ENCODE data around the gene USP16. TPM values are rescaled to one million over a fixed set of nuclear protein-coding genes. Genes with fewer than 3 reads are reported as not detected.

USP16 gene
- total RNA-seq, 2 donors from 2014 or later, result 27.1 to 35.6 TPM

DNA sequence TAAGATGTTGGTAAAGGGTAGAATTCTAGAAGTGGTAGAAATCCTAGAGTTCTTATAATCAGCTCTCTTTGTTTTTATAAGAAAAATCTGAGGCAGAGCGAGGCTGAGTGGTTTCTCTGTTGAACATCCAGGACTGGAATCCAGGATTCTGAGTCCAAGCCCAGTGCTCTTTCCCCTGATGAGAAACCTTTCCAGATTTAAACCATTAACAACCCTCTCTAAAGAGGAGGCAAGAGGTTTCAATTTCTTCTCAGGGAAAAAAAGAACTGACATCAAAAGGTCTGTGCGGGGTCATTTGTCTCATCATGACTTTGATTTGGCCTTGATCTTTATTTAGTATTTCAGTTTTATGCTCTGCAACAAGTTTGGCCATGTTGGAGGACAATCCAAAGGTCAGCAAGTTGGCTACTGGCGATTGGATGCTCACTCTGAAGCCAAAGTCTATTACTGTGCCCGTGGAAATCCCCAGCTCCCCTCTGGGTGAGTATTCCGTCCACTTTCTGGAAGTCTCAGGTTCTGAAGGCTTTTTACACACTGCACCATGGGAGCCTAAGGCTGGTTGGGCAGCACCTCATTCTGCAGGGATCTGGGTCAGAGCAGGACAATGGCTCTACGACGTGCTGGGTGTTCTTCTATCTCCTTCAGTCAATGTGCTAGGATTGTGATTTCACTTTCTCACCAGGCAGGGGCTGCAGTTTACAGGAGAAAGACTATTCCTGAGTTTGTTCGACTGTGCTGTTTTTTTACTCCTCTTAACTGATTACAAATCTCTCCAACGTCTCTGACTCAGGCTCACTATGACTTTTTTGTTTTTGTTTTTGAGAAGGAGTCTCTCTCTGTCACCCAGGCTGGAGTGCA lies 67.9 kb downstream of the USP16 start:
- 47% methylated on average over 9 of the region's 9 CpGs for WGBS

DNA sequence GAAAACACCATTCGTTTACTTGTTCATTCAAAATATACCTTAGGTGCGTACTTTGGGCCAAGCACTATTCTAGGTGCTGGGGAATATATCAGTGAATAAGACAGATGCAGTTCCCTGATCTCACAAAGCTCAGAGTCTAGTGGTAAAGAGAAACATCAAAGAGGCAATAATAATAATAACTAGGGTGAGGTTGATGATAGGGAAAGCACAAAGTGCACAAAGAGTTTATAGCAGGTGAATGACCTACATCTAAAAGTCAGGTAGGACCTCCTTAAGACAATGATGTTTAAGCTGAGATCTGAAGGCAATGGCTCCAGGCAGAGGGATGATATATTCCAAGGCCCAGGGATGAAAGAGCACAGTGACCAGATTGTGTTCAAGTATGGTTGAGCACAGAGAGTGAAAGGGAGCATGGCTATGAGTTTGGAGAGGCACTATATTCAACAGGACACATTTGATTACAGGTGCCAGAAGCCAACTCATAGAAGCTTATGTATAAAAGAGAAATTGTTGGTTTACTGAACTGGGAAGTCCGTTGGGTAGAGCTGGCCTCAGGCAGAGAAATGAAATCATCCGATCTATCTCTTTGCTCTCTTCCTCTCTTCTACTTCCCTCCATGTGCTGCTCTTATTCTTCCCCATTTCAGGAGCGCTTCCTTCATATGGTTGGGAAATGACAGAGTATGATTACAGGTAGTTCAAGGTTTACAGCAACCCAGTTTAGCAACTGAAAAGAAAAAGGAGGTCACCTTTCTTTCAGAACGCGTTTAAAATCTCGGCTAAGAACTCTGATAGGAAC lies 71.9 kb downstream of the USP16 start:
- 94% methylated on average over 8 of the region's 8 CpGs for WGBS
- Histone ChIP-seq H3K36me3 (no peaks in the 10 kb centered on the region), H3K4me3 (no peak overlapping the region), H3K4me1 (replicated peaks) (no peaks in the 10 kb centered on the region), H3K27ac (no peak overlapping the region), H3K9me3 (no peaks in the 10 kb centered on the region), H3K27me3 (replicated peaks; ENCODE audit: insufficient read depth) (no peaks in the 10 kb centered on the region)
- no peak for DNase-seq (ENCODE audit: low spot score)
- intact Hi-C loops (cut with DNase I), result no loop called here
- no peak for TF ChIP-seq POLR2A (IDR thresholded peaks at IDR 0.05)
- no peak for TF ChIP-seq POLR2AphosphoS5 (IDR thresholded peaks at IDR 0.05)
- TF ChIP-seq, protein P1, sequence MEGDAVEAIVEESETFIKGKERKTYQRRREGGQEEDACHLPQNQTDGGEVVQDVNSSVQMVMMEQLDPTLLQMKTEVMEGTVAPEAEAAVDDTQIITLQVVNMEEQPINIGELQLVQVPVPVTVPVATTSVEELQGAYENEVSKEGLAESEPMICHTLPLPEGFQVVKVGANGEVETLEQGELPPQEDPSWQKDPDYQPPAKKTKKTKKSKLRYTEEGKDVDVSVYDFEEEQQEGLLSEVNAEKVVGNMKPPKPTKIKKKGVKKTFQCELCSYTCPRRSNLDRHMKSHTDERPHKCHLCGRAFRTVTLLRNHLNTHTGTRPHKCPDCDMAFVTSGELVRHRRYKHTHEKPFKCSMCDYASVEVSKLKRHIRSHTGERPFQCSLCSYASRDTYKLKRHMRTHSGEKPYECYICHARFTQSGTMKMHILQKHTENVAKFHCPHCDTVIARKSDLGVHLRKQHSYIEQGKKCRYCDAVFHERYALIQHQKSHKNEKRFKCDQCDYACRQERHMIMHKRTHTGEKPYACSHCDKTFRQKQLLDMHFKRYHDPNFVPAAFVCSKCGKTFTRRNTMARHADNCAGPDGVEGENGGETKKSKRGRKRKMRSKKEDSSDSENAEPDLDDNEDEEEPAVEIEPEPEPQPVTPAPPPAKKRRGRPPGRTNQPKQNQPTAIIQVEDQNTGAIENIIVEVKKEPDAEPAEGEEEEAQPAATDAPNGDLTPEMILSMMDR (IDR thresholded peaks at IDR 0.05), result no peak

More for the DNA sequence above, 67.9 kb downstream of the USP16 start:
- H3K4me1 ChIP-seq (replicated peaks), result no peaks in the 10 kb centered on the region
- no peak for DNase-seq (ENCODE audit: low spot score)
- H3K9me3 ChIP-seq, result no peaks in the 10 kb centered on the region
- H3K27me3 ChIP-seq (replicated peaks; ENCODE audit: insufficient read depth), result no peaks in the 10 kb centered on the region
- H3K4me3 ChIP-seq, result no peak overlapping the region
- TF ChIP-seq POLR2A (IDR thresholded peaks at IDR 0.05) (no peak), POLR2AphosphoS5 (IDR thresholded peaks at IDR 0.05) (no peak)
- TF ChIP-seq, protein P1 (IDR thresholded peaks at IDR 0.05), result no peak
- no peak overlapping the region for H3K27ac ChIP-seq
- H3K36me3 ChIP-seq, result no peaks in the 10 kb centered on the region
- intact Hi-C loops (cut with DNase I), result loop anchor here (2.0 kb wide), 1 partner anchor 278 kb away; no protein-coding TSS in a partner anchor

DNA sequence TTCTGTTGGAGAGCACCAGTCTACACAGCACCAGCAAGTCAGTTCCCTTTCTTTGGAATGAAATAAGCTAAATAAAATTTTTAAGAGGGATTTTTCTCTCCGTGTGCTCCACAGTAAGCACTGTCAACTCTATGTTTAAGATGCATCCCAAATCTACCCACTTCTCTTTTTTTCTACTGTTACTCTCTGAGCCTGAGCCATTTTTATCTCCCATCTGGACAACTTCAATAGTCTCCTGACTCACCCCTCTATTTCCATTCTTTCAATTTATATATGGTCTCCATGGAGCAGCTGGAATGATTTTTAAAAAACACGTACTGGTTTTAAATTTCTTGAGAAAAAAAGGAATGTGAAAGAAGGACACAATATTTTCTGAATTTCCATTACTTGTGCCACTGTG lies 73.7 kb downstream of the USP16 start:
- Histone ChIP-seq H3K9me3 (no peaks in the 10 kb centered on the region), H3K27ac (no peak overlapping the region), H3K4me1 (replicated peaks) (no peaks in the 10 kb centered on the region), H3K27me3 (replicated peaks; ENCODE audit: insufficient read depth) (no peaks in the 10 kb centered on the region), H3K4me3 (no peak overlapping the region), H3K36me3 (no peaks in the 10 kb centered on the region)
- intact Hi-C loops (cut with DNase I), result no loop called here
- no peak for TF ChIP-seq POLR2AphosphoS5 (IDR thresholded peaks at IDR 0.05)
- no peak for TF ChIP-seq POLR2A (IDR thresholded peaks at IDR 0.05)
- TF ChIP-seq, protein P1 (IDR thresholded peaks at IDR 0.05), result no peak
- WGBS, result 72% methylated on average over 2 of the region's 2 CpGs
- no peak for DNase-seq (ENCODE audit: low spot score)

DNA sequence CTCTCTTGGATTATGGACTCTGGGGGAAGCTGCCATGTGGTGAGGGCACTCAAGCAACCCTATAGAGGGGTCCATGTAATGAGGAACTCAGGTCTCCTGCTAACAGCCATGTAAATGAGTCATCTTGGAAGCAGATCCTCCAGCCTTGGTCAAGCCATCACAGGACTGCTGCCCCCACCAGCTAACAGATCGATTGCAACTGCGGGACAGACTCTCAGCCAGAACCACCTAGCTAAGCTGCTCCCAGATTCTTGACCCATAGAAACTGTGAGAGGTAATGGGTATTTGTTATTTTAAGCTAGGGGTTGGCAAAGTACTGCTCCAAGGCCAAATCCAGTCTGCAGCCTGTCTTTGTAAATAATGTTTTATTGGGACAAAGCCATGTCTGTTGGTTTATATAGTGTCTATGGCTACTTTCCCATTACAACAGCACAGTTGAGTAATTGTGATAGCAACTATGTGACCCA lies 78.4 kb downstream of the USP16 start:
- H3K4me3 ChIP-seq, result no peak overlapping the region
- WGBS, result 96% methylated on average over 2 of the region's 2 CpGs
- H3K36me3 ChIP-seq, result no peaks in the 10 kb centered on the region
- H3K9me3 ChIP-seq, result no peaks in the 10 kb centered on the region
- H3K4me1 ChIP-seq (replicated peaks), result no peaks in the 10 kb centered on the region
- no peak overlapping the region for H3K27ac ChIP-seq
- TF ChIP-seq, protein P1 (IDR thresholded peaks at IDR 0.05), result no peak
- TF ChIP-seq POLR2AphosphoS5 (IDR thresholded peaks at IDR 0.05) (peak; percentile 53), POLR2A (IDR thresholded peaks at IDR 0.05) (no peak)
- no peak for DNase-seq (ENCODE audit: low spot score)
- intact Hi-C loops (cut with DNase I), result no loop called here
- H3K27me3 ChIP-seq (replicated peaks; ENCODE audit: insufficient read depth), result no peaks in the 10 kb centered on the region

Other genes starting within 250 kb of the USP16 start
- gene LTN1, start 31.8 kb upstream of the USP16 start, total RNA-seq, result 10 to 100 TPM; 24.6 to 29.5 TPM
- gene RWDD2B, start 5.3 kb upstream of the USP16 start, total RNA-seq, result 10 to 100 TPM; 13.0 to 13.1 TPM
- gene CCT8, start 49.0 kb downstream of the USP16 start, total RNA-seq, result 100 to 1,000 TPM; 101 to 105 TPM
- gene MAP3K7CL, start 106.0 kb downstream of the USP16 start, total RNA-seq, result 10 to 100 TPM in 1 of 2 donors, 1 to 10 TPM in 1; 8.7 to 13.2 TPM

Data from prostate gland (tissue), 2 donors.